GM18951 (cell line): ENCODE data around the gene PRKAG2.

Experiments
- POLR2A ChIP-seq: IDR thresholded peaks from 4 replicates; pipeline ENCODE4 v1.6.1; 2011; ENCODE audit warnings: mild to moderate bottlenecking; ENCODE audit not compliant: insufficient read length, insufficient read depth; ENCODE audit errors: extremely low read depth
- in situ Hi-C: fragments of 300-500 bp; cut with MboI; formaldehyde crosslinking; loops from one replicate; pipeline ENCODE4 v1.12.0; 2022; ENCODE audit warnings: low sequenced_read_pairs, mixed read lengths, inconsistent platforms; ENCODE audit not compliant: unreplicated experiment

The PRKAG2 gene

DNA sequence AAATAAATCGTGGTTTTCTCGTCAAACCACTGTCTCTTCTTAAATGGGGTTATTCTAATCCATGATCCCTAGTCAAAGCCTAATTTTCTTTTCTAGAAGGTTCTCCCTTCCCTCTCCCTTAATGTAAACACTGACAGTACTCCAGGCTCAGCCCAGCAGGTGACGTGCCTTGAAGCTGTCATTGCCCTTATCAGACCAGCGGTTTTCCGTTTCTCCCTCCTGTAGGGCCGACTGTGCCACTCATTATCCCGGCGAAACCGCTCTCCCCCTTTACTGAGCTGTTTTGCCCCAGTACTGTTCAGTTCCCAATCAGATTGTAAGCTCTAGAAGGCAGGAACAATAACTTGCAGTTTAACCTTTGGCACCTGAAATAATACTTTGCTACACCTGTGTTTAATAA is 203.7 kb downstream of the PRKAG2 start:
- in situ Hi-C loops, result no loop called here

DNA sequence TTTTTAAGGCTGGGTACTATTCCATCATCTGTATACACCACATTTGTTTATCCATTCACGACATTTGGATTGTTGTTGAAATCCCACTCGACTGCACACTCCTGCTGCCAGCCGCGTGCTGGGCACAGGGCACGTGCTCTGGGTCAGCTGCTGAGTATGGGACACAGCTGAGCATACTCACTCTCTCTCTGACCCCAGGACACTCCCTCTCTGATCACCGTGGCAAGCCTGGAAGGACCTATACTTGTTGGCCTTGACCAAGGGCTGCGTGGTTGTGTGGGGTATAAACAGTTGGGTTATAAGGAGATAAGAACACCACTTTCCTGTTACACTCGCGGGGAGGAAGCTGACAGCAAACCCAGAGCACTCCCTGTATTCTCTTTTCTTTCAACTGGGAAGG is 204.2 kb downstream of the PRKAG2 start:
- in situ Hi-C loops, result no loop called here
- TF ChIP-seq POLR2A, result no peak

More for the DNA sequence above, 203.7 kb downstream of the PRKAG2 start:
- no peak for TF ChIP-seq POLR2A

DNA sequence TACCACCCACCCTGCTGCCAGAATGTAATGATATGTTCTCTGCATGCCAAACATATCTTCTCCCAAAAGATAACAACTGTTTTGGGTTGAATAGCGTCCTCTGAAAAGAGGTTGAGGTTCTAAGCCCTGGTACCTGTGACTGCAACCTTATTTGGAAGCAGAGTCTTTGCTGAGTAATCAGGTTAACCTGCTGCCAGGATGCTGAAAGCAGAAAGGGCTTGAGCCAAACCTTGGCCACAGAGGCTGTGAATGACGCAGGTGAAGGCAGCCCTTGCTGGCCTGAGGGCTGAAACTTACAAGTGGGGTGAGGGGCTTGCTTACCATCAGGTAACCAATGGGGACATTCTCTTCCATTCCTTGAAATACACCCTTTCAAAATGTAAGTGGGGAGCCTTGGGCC is 205.4 kb downstream of the PRKAG2 start:
- in situ Hi-C loops, result no loop called here
- TF ChIP-seq POLR2A, result no peak

DNA sequence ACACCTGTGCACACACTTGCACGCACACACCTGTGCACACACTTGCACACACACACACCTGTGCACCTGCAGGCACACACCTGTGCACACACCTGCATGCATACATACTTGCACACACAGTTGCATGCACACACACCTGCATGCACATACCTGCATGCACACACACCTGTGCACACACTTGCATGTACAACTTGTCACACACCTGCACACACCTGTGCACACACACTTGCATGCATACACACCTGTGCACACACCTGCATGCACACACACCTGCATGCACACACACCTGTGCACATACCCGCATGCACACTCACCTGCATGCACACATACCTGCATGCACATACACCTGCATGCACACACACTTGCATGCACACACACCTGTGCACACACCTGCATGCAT is 207.2 kb downstream of the PRKAG2 start:
- TF ChIP-seq POLR2A, result no peak

DNA sequence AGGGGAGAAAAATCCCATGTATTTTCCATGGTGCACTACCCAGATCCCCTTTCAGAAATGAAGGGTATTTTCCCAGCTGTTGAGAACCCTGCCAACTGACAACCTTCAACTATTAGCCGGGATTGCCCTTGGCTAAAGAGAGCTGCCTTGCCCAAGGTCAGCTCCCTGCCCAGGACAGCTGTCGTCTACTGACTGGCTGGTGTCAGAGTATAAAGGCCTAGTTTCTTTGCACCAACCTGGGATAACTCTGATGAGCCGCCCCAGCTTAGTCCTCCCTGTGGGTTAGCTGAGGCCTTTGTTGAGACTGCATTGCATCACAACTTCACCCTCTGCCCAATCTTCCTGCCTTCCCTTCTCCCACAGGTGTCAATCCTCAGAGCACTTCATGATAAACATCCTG is 210.0 kb downstream of the PRKAG2 start:
- TF ChIP-seq POLR2A, result no peak
- in situ Hi-C loops, result no loop called here

More for the DNA sequence above, 207.2 kb downstream of the PRKAG2 start:
- in situ Hi-C loops, result no loop called here

DNA sequence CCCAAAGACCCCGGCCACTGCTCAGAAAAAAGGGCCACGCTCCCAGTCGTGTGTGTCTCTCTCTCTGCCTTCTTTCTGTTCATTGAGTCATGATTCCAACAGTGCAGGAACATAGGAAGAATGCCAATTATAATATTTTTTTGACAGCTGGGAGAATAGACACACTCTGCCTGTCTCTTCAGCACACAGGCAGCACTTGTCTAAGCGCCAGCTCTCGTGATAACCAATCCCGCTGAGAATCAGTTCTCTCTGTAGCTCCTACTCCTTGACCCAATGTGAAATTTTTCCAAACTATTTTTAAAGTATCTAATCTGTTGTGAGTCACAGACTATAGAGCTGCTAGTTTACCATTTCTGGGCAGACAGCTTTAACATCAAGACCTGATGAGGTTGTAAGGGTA is 211.5 kb downstream of the PRKAG2 start:
- no peak for TF ChIP-seq POLR2A
- in situ Hi-C loops, result no loop called here

DNA sequence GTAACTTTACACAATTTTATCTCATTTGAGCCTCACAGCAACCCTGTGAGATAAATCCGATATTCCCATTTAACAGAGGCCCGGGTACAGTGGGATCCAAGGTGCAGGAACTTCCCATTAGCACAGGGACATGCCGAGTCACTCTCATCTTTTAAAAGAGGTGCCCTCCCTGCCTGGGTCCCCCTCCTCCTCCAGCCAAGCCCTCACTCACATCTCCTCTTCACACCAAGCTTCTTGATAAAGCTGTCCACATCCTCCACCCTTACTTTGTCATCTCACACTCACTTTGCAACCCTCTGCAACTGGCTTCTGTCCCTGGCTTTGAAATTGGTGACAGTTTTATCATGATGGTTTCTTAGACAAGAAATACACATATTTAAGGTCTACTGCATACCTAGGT is 212.6 kb downstream of the PRKAG2 start:
- in situ Hi-C loops, result no loop called here
- TF ChIP-seq POLR2A, result no peak

DNA sequence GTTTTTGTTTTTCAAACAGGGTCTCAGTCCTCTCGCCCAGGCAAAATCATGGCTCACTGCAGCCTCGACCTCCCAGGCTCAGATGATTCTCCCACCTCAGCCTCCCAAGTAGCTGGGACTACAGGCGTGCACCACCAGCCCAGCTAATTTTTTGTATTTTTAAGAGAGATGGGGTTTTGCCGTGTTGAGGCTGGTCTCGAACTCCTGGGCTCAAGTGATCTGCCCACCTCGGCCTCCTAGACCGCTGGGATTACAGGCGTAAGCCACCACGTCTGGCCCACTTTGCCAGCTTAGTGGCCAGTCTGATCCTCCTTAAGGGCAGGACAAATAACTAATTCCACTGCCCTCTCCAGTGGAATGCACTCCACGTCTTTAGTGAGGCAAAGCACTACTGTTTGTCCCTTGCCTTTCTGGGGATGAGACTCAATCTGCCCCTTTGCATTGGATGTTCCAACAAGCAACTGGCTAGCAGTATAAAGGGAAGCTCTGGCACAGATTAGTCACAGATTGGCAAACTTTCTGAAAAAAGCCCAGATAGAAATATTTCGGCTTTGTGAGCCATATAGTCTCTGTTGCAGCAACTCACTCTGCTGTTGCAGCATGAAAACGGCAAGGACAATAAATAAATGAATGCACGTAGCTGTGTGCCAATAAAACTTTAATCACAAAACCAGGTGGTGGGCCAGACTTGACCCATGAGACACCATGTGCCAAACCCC is 213.4 kb downstream of the PRKAG2 start:
- in situ Hi-C loops, result no loop called here
- no peak for TF ChIP-seq POLR2A

DNA sequence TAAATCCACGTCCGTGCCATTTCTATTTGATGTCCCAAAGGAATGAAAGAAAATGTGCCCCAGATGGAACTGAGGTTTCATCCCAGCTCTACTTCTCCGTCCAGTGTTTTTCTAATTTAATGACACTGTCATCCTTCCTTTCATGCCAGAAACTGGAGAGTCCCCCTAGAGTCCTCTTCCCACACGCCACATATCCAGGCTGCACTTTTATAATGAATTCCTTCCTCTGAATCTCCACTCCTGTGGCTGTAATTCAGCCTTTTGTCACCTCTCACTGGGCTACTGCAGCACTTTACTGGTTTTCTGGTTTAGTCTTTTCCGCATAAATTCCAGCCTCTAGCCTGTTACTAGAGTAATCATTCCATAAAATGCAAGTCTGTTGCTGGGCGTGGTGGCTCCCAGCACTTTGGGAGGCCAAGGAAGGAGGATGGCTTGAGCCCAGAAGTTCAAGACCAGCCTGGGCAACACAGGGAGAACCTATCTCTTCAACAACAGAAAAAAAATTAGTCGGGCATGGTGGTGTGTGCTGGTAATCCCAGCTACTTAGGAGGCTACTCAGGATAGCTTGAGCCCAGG is 214.6 kb downstream of the PRKAG2 start:
- no peak for TF ChIP-seq POLR2A
- in situ Hi-C loops, result no loop called here

DNA sequence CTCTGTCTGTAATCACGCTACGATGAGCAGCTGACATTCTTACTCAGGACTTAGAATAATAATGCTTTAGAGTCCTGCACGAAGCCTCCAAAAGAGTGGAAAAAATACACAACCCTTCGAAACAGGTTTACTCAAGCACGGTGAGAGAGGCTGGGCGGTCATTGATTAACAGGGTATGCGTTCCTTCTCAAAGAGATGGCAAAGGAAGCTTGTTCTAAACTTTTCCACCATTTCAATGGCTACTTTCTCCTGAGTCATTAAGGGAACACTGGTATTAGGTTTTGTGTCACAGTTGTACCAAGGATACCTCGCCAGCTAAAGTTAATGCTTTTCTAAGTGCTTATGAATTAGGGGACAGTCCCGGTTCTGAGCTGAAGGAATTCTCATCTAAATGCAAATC is 215.3 kb downstream of the PRKAG2 start:
- TF ChIP-seq POLR2A, result no peak
- in situ Hi-C loops, result no loop called here

DNA sequence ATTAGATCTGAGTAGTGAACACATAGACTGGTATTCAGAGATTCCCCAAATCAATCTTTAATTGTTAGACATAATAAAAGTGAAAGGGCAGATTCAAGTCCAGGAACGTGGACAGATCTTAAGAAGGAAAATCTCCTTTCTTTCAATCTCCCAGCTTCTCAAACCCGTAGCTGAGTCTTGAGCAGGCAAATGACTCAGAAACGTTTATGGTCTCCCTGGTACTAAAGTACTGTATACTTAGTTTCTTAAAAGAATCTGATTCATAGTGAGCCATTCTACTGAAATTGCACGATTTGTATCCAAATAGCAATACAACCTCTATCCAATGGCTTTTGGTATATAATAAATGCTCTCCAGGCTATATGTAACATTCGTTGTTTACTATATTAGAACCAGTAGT is 216.8 kb downstream of the PRKAG2 start:
- in situ Hi-C loops, result no loop called here
- no peak for TF ChIP-seq POLR2A

DNA sequence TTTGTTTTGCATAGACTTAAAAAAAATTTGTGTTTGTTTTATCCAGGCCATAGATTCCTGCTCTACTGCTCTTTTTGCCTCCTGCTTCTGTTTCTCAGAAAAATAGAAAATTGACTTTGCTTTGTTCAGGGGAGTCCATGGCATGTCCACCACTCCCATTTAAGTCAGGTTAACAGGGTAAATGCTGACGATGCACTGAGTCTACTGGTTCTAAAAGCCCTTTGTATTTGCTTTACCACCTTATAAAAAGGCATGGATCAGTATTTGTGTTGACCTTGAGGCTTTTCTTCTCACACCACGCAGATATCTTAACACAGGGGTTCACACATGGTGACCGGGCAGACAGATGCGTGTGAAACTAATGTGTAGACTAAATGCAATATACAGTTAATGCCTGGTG is 217.7 kb downstream of the PRKAG2 start:
- no peak for TF ChIP-seq POLR2A
- in situ Hi-C loops, result no loop called here

DNA sequence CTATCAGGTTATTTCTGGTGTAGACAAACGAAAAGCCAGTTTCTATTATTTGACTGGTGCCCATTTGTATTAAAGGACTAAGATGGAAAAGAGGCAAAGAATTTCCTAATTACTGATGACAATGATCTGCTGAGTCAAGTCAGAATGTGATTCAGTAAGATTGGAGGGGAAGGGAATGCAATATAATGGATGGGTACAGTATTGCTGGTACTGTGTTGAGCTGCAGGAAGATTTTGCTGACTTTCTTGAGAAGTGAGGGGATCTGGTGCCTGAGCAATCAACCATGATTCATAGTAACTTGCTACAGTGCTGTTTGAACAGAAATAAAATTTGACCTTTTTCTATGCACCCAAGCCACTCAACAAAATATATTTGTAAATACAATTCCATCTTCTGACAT is 218.1 kb downstream of the PRKAG2 start:
- in situ Hi-C loops, result no loop called here
- no peak for TF ChIP-seq POLR2A

DNA sequence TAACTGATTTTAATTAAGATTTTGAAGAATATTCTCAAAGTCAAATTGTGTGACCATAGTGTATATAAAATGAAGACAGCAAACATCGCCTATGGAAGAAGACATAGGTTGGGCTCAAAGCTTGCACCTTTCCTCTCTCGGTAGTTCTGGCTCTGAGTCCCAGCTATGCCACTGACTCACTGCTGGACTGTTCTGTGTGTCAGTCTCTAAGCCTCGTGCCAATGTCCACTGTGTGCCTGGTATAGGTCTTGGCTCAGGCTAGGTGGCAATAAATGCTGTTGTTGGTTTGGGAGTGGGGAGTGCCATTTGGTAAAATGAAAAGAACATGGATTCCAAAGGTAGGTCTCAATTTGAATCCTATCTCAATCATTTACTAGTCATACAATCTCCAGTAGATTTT is 219.7 kb downstream of the PRKAG2 start:
- in situ Hi-C loops, result no loop called here
- TF ChIP-seq POLR2A, result no peak
